ENCODE results near the gene SALL1. TPM values are rescaled to one million over a fixed set of nuclear protein-coding genes. Genes with fewer than 3 reads are reported as not detected.

The SALL1 gene
- total RNA-seq, 2 donors from 2014 or later, result not detected

DNA sequence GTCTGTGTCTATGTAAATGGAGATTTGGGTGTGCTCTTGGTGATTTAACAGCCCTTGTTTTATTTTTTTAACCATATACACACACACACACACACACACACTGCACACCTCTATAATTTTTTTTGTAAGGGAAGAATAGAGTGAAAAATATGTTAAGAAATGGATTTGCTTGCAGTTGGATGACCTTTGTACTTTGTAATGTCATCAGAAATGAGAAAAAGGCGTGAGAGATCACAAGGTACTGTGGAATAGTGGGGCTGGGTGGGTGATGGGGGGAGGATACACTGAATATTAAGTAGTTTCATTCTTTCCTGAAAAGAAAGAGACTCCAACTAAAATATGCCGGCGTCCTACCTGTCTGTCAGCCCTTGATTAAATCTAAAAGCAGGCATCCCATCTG lies 38.7 kb downstream of the SALL1 start:
- H3K4me3 ChIP-seq, result no peak overlapping the region
- no peak for DNase-seq (ENCODE audit: low spot score)
- ATAC-seq (ENCODE audit: insufficient number of reproducible peaks, low FRiP score, low read depth), result no peak
- no peaks in the 10 kb centered on the region for H3K27me3 ChIP-seq (replicated peaks; ENCODE audit: insufficient read depth)
- TF ChIP-seq CTCF (IDR thresholded peaks at IDR 0.05), result no peak
- no peaks in the 10 kb centered on the region for H3K9me3 ChIP-seq
- no peaks in the 10 kb centered on the region for H3K36me3 ChIP-seq
- no peaks in the 10 kb centered on the region for H3K4me1 ChIP-seq (ENCODE audit: control insufficient read depth in 1 of 2, low read depth in 2 of 2)
- H3K27ac ChIP-seq, result no peak overlapping the region

- DNase-seq (ENCODE audit: low spot score) (no peak), ATAC-seq (ENCODE audit: insufficient number of reproducible peaks, low FRiP score, low read depth) (no peak)
- Histone ChIP-seq H3K36me3 (no peaks in the 10 kb centered on the region), H3K27me3 (replicated peaks; ENCODE audit: insufficient read depth) (no peaks in the 10 kb centered on the region), H3K27ac (no peak overlapping the region), H3K9me3 (no peaks in the 10 kb centered on the region), H3K4me3 (no peak overlapping the region), H3K4me1 (ENCODE audit: control insufficient read depth in 1 of 2, low read depth in 2 of 2) (no peaks in the 10 kb centered on the region)
- TF ChIP-seq CTCF (IDR thresholded peaks at IDR 0.05), result no peak
Measured at GRCh38 chr16:51111759-51112158, 39.3 kb downstream of the SALL1 start.

- Histone ChIP-seq H3K27me3 (replicated peaks; ENCODE audit: insufficient read depth) (no peaks in the 10 kb centered on the region), H3K4me1 (ENCODE audit: control insufficient read depth in 1 of 2, low read depth in 2 of 2) (no peaks in the 10 kb centered on the region), H3K36me3 (no peaks in the 10 kb centered on the region), H3K27ac (no peak overlapping the region), H3K9me3 (no peaks in the 10 kb centered on the region), H3K4me3 (no peak overlapping the region)
- ATAC-seq (ENCODE audit: insufficient number of reproducible peaks, low FRiP score, low read depth), result no peak
- DNase-seq (ENCODE audit: low spot score), result no peak
- TF ChIP-seq CTCF (IDR thresholded peaks at IDR 0.05), result no peak
Measured at GRCh38 chr16:51110700-51111157, 40.3 kb downstream of the SALL1 start.

- DNase-seq (ENCODE audit: low spot score) (no peak), ATAC-seq (ENCODE audit: insufficient number of reproducible peaks, low FRiP score, low read depth) (no peak)
- no peaks in the 10 kb centered on the region for H3K9me3 ChIP-seq
- H3K4me3 ChIP-seq, result no peak overlapping the region
- H3K27ac ChIP-seq, result no peak overlapping the region
- no peak for TF ChIP-seq CTCF (IDR thresholded peaks at IDR 0.05)
- H3K27me3 ChIP-seq (replicated peaks; ENCODE audit: insufficient read depth), result no peaks in the 10 kb centered on the region
- H3K4me1 ChIP-seq (ENCODE audit: control insufficient read depth in 1 of 2, low read depth in 2 of 2), result no peaks in the 10 kb centered on the region
- no peaks in the 10 kb centered on the region for H3K36me3 ChIP-seq
Measured at GRCh38 chr16:51109173-51109572, 41.9 kb downstream of the SALL1 start.

DNA sequence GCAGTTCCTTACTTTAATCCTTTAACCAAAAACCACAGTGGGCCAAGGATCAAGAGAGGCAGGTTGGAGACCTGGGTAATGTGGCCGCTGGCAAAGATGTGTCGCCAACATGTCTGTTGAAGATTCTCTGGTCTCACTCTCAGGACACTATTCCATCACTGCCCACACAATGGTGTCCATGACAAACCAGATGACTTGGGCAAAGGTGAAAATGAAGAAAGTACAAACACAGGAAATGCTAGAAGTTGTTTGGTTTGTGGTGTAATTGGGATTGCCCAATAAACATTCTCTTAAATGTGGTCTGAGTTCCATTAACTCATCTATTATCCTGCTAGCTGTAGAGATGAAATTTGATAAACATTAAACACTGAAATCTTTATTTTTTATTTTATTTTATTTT lies 43.3 kb downstream of the SALL1 start:
- Histone ChIP-seq H3K4me3 (no peak overlapping the region), H3K9me3 (no peaks in the 10 kb centered on the region), H3K36me3 (no peaks in the 10 kb centered on the region), H3K4me1 (ENCODE audit: control insufficient read depth in 1 of 2, low read depth in 2 of 2) (no peaks in the 10 kb centered on the region), H3K27me3 (replicated peaks; ENCODE audit: insufficient read depth) (no peaks in the 10 kb centered on the region), H3K27ac (no peak overlapping the region)
- TF ChIP-seq CTCF (IDR thresholded peaks at IDR 0.05), result no peak
- DNase-seq (ENCODE audit: low spot score) (no peak), ATAC-seq (ENCODE audit: insufficient number of reproducible peaks, low FRiP score, low read depth) (no peak)
